GM21381 (cell line): ENCODE results near the gene STAC3.

Source experiments
- ATAC-seq: cut with Tn5 transposase; IDR thresholded peaks from one replicate; pipeline ENCODE4 v1.9.1; 2021; ENCODE audit warnings: mild to moderate bottlenecking, moderate library complexity; ENCODE audit not compliant: unreplicated experiment

The STAC3 gene

GRCh38 chr12:57224973-57225679, 25.9 kb downstream of the STAC3 start:
- ATAC-seq: no peak

DNA sequence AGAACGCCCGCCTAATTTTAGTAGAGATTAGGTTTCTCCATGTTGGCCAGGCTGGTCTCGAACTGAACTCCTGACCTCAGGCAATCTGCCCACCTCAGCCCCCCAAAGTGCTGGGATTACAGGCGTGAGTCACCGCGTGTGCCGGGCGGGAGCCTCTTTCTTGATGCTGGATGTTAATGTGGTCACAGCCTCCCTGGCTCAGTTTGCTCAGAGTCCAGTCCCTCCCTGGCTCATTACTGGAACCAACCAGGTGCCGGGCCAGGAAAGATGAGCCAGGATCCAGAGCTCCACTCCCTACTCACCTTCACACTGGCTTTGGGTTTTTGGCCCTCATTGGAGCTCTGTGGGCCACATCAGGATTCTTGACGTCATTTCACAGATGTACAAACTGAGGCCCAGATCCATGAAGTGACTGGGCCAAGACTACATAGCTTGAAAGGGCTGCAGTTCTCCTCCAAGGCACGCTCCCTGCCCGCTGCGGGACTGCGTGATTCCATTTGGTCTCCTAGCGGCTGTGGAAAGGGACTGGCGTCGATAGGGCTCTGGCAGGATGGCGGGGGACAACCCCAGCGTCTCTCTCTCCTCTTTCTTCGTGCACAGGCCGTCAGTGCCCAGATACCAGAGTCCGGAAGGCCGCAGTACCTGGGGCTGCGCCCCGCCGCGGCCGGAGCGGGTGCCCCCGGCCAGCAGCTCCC, 26.6 kb downstream of the STAC3 start:
- ATAC-seq: no peak

DNA sequence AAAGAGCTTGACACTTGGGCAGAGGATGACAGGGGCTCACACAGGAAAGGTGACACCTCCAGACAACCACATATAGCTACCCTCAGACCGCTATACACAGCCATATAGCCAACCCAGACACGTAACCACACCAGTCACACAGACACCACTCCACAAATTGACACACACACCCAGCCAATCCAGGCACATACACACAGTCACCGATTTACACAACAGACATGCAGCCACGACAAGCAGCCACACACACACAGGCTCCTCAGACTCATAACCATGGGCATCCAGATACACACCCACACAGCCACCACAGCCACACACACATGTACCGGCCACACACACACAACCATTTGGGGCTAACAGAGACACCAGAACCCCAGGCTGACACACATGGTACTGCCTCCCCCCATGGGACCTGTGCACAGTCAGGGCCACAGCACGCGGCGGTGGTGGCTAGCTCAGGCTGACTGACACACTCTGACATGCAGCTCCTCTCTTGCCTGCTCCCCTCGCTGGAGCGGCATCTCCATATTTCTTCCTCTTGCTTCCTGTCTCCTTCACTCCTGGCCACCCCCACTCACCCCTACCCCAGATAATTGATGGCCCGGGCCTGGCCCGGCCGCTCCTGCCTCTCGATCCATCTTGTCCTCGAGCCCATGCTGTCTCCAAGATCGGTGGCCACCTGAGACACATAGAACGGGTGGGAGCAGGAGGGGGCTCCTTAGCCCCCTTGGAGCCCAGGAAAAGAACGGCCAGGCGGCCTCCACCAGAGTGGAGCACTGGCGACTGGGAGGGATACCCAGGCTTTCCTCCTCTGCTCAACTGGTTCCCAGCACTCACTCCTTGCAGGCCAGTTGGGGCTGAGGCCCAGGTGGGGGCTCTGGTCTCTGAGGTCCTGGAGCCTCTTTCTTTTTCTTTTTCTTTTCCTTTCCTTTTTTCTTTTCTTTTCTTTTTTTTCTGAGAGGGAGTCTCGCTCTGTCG, 27.5 kb downstream of the STAC3 start:
- no peak for ATAC-seq

DNA sequence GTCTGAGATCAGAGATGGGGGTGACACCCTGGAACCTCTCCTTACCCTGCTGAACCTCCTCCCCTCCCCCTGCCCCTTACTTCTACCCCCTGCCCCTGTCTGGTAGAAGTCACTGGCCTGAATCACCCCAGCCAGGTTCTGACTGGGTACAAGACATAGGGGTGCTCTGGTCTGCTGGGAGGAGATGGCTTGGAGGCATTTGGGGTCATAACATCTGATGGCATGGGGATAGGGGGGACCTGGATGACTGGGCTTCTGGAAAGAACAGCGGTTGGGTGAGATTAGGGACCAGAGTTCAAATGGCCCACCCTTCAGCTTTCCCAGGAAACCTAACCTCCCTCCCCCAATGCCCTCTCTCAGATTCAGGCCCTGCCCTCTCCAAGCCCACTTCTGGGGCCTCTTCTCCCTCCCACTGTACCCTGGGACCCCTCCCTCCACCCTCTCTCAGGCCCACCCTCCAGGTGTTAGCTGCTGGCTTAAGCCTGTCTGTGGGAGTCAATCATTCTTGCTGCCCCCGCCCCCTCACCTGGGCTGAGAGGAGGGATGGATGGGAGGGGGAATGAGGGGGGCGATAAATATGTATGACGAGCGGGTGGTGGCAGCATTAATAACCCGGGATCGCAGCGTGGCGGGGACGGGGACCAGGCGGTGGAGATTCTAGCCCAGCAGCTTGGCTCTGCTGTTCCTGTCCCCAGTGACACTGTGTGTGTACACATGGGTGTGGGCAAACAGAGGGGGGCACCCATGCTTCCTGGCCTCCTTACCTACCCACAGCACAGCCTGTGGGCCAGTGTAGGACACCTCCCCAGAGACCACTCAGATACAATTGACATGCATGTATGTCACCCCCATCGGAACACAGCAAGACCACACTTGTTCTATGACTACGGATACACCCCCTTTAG, 28.4 kb downstream of the STAC3 start:
- ATAC-seq: no peak

- ATAC-seq: no peak
Measured at GRCh38 chr12:57221169-57221917, 29.6 kb downstream of the STAC3 start.

DNA sequence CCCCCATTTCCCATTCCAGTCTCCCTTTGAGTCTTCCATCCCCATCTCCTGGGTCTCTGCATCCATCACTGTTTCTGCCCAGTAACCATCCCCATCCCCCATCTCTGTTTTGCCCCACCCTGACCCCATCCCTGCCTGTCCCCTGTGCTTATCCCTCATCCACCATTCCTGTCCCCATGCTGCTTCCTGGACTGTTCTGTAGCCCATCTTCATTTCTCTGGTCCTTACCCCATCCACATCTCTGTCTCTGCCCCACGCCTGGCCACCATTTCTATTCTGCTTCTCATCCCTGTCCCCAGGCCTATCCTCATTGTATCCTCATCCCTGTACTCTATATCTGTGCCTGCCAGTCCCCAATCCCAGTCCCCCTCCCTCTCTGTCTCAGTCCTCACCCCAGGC, 30.2 kb downstream of the STAC3 start:
- ATAC-seq: no peak

- ATAC-seq: no peak
Measured at GRCh38 chr12:57219993-57220754, 30.8 kb downstream of the STAC3 start.

DNA sequence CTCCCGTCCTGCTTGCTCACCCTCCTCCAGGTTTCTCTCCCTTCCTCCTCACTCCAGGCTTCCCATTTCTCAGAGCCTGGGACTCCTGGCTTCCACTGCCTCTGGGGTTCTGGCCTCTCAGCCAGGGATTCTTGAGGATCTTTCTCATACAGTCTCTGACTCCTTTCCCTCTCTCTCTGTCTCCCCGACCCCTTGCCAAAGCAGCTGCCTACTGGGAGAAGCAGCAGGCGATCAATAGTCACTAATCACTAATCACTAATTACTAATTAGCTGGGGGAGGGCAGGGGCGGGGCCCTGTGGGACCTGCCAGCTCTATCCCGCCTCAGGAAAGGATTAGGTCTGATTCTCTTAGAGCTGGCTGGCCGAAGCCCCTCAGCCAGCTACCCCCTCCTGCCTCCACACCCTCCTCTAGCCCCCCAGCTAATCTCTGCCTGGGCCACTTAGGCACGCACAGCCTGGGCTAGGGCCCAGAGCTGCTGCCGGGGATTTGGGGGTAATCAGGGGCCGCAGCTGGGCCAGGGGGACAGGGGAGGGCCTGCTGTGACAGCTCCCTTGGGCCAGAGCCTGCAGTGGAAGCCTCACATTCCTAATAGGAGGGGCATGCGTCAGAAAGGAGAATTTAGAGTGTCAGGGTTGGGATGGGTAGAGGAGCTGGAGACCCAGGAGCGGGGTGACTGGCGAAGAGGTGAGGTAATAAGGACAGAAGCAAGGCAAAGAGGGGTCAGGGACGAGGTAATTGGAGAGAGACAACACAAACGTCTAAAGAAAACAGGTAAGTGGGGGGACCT, 31.6 kb downstream of the STAC3 start:
- no peak for ATAC-seq

- no peak for ATAC-seq
Measured at GRCh38 chr12:57218030-57218853, 32.7 kb downstream of the STAC3 start.

DNA sequence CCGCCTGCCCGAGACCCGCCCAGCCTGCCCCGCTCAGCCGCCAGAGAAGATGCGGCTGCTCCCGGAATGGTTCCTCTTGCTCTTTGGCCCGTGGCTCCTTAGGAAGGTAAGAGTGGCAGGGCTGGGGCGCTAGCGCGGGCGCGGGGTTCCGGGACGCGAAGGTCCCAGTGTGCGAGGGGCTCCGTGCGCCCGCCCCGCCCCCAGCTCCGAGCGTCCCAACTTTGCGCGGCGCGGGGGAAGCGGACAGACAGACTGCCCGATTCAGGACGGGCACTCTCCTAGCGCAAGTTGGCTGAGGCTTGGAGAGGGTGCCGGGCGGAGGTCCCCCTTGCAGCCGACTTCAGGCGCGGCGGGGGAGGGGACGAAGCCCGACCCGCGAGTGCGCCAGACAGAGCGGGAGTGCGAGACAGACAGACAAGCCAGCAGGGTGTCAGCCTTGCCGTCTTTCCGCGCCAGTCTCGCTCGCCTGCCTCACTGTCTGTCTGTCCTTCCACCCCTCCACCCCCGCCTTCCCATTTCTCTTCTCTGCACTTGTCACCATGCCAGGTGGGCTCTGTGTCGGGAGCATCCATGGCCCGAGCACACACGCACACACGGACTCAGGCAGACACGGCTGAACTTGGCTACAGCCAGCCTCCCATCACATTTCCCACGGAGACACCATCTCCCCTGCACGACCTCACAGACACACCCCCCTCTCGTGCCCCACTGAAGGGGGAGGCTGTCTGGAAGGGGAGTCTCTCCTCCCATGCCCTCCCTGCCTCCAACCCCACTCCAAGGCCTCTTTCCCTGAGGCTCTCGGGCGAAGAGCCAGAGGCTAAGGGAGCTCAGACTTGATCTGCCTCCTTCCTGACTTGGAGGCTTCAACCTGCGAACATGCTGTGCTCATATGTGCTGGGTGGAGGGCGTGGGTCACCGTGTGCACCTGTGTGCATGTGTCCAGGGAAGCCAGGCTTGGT, 33.8 kb downstream of the STAC3 start:
- ATAC-seq: peak; percentile 2

- ATAC-seq: peak; percentile 31
Measured at GRCh38 chr12:57216014-57216911, 34.7 kb downstream of the STAC3 start, which contains the start of gene NXPH4. NXPH4 (plus strand) TSS chr12:57216794; CDS start chr12:57216970, 176 bp downstream.

- peak; percentile 49 for ATAC-seq
Measured at GRCh38 chr12:57215668-57216013, 35.3 kb downstream of the STAC3 start.

- ATAC-seq: no peak
Measured at GRCh38 chr12:57215065-57215464, 35.9 kb downstream of the STAC3 start.

DNA sequence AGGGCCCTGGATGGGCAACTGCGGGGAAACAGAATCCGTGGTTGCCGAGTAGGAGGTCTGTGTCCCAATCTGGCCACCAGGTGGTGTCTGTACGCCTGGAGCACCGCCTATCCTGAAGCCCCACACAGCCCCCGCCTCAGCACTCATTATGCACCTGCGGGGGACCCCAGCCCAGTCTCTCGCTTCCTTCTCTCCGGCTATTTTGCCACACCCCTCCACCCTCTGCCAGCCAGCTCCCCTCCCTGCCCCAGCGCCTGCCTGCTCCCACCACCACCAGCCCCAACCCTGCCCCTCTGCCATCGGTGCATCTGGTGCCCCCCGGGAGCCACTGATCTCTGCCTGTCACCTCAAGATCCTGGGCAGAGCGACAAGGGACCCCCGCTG, 36.6 kb downstream of the STAC3 start:
- no peak for ATAC-seq

DNA sequence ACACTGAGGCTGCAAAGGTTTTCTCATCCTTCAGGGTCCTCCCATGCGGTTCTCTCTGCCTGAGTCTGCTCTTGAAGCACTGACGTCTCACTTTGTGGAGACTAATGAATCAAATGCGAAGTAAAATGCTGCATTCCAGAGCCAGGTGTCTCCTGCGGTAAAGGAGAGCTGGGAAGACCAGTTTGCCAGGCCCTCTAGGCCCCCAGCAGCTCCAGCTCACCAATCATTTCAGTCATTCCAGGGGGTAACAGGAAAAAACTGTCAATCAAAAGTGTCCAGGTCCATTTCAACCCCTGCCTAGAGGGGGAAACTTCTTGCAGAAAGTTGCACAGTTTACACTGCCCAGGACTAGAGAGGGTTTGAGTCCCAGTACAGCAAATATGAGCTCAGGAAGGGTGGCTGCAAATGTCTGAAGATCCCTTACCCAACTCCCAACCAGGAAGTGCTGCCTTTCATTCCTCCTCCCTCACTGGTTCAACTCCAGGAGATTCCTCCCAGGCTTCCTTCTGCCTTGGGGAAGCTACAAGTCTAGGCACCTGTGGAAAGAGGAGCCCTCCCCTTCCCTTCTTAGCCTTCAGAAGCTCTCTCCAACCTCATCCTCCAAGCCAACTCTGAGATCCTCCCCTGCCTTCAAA, 37.1 kb downstream of the STAC3 start:
- no peak for ATAC-seq
